Duodenal mucosa (tissue), 2 donors: ENCODE results near the gene IGFBP4.

Experiments
- H3K27ac ChIP-seq: one replicate; pipeline ENCODE4 v1.7.0; 2013; ENCODE audit warnings: low read depth, low read length
- H3K27me3 ChIP-seq, 2 donors: one replicate each; pipeline ENCODE4 v1.7.0; 2013; ENCODE audit warnings: low read length in 2 of 2, control low read depth in 1 of 2; ENCODE audit not compliant: insufficient read depth in 2 of 2, control insufficient read depth in 1 of 2
- H3K36me3 ChIP-seq, 2 donors: one replicate each; pipeline ENCODE4 v1.7.0; 2013; ENCODE audit warnings: low read length in 2 of 2, control low read depth in 1 of 2; ENCODE audit not compliant: insufficient read depth in 2 of 2, control insufficient read depth in 1 of 2
- H3K4me1 ChIP-seq, 2 donors: one replicate each; pipeline ENCODE4 v1.7.0; 2013; ENCODE audit warnings: low read length in 2 of 2, control low read depth in 1 of 2; ENCODE audit not compliant: insufficient read depth in 2 of 2, control insufficient read depth in 1 of 2
- H3K4me3 ChIP-seq, 2 donors: one replicate each; pipeline ENCODE4 v1.7.0; 2013; ENCODE audit warnings: low read length in 2 of 2, low read depth in 1 of 2
- H3K9ac ChIP-seq, 2 donors: one replicate each; pipeline ENCODE4 v1.7.0; 2013; ENCODE audit warnings: low read length in 2 of 2, low read depth in 1 of 2
- H3K9me3 ChIP-seq, 2 donors: one replicate each; pipeline ENCODE4 v1.7.0; 2013; ENCODE audit warnings: low read length in 2 of 2, control low read depth in 1 of 2; ENCODE audit not compliant: control insufficient read depth in 1 of 2

The IGFBP4 gene

DNA sequence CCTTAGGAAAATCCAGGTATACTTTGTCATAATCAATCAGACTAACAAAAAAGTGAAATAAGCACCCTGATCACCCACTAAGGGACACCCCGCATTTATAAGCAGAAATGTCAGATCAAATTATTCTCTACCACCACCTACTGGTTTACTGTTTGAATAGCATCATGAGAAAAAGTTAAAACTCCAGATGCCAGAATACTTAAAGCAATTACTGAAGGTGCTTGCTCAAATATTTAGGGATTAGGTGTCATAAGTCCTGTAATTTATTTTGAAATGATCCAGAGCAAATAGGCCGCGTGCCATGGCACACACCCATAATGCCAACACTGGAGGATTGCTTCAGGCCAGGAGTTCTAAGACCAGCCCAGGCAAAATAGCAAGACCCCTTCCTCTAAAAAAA, 27.9 kb upstream of the IGFBP4 start:
- Histone ChIP-seq H3K36me3 (peaks cover 0 to 5% of the 10 kb centered on the region in 2 donors), H3K9me3 (no peaks in the 10 kb centered on the region), H3K4me3 (no peak overlapping the region), H3K27me3 (no peaks in the 10 kb centered on the region), H3K9ac (no peak overlapping the region), H3K4me1 (peaks cover 6 to 18% of the 10 kb centered on the region in 2 donors), H3K27ac (no peak overlapping the region)

DNA sequence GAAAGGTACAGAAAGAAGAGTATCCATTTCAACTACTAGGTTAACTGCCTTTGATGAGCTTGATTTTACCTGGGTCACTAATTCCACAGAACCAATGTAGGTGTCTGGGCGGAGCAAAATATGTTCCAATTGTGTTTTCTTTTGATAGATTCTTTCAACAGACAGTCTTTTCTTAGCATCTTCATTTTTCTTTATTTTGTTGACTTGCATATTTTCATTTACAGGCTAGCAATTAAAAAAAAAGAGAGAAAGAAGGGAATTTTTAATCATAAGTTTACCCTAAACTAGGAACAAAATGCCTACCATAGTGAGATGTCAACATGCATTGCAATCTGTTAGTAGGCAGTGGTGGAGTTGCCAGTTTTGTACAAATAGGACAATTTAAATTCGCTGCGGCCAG, 26.6 kb upstream of the IGFBP4 start:
- peak overlapping the region in 1 of 2 donors; percentile 6 for H3K9ac ChIP-seq
- H3K27me3 ChIP-seq, result no peaks in the 10 kb centered on the region
- H3K4me1 ChIP-seq, result peaks cover 6 to 18% of the 10 kb centered on the region in 2 donors
- H3K36me3 ChIP-seq, result peaks cover 0 to 5% of the 10 kb centered on the region in 2 donors
- H3K4me3 ChIP-seq, result peak overlapping the region; percentile 83 to 88
- H3K27ac ChIP-seq, result no peak overlapping the region
- no peaks in the 10 kb centered on the region for H3K9me3 ChIP-seq

GRCh38 chr17:40417258-40417608, 26.0 kb upstream of the IGFBP4 start:
- peak overlapping the region; percentile 83 to 88 for H3K4me3 ChIP-seq
- no peak overlapping the region for H3K27ac ChIP-seq
- H3K9ac ChIP-seq, result peak overlapping the region; percentile 45 to 64
- peaks cover 6 to 18% of the 10 kb centered on the region in 2 donors for H3K4me1 ChIP-seq
- no peaks in the 10 kb centered on the region for H3K9me3 ChIP-seq
- H3K27me3 ChIP-seq, result no peaks in the 10 kb centered on the region
- peaks cover 0 to under 1% of the 10 kb centered on the region in 2 donors for H3K36me3 ChIP-seq

- H3K36me3 ChIP-seq, result no peaks in the 10 kb centered on the region
- H3K4me1 ChIP-seq, result peaks cover 6 to 18% of the 10 kb centered on the region in 2 donors
- H3K9ac ChIP-seq, result peak within 1 kb of the TSS; percentile 58 to 64
- no peak within 1 kb of the TSS for H3K27ac ChIP-seq
- no peaks in the 10 kb centered on the region for H3K27me3 ChIP-seq
- H3K4me3 ChIP-seq, result peak within 1 kb of the TSS; percentile 83 to 88
- no peaks in the 10 kb centered on the region for H3K9me3 ChIP-seq
Measured at GRCh38 chr17:40417609-40418427, 25.4 kb upstream of the IGFBP4 start, which contains the start of gene TOP2A. Gene TOP2A (minus strand): TSS chr17:40417896. CDS start chr17:40417791, 105 bp downstream.

DNA sequence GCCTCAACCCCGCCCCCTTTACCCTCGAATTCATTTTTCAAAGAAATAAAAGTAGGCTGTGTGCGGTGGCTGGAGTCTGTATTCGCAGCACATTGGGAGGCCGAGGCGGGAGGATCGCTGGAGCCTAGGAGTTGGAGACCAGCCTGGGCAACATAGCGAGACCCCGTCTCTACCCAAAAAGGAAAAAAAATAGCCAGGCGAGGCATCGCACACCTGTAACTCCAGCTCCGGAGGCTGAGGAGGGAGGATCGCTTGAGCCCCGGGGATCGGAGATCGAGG, 24.9 kb upstream of the IGFBP4 start:
- H3K27ac ChIP-seq, result no peak overlapping the region
- peak overlapping the region; percentile 57 to 58 for H3K9ac ChIP-seq
- peaks cover 6 to 18% of the 10 kb centered on the region in 2 donors for H3K4me1 ChIP-seq
- no peaks in the 10 kb centered on the region for H3K9me3 ChIP-seq
- H3K36me3 ChIP-seq, result no peaks in the 10 kb centered on the region
- H3K4me3 ChIP-seq, result peak overlapping the region; percentile 76 to 83
- no peaks in the 10 kb centered on the region for H3K27me3 ChIP-seq

- no peak overlapping the region for H3K27ac ChIP-seq
- H3K4me3 ChIP-seq, result no peak overlapping the region
- no peaks in the 10 kb centered on the region for H3K9me3 ChIP-seq
- H3K27me3 ChIP-seq, result no peaks in the 10 kb centered on the region
- no peaks in the 10 kb centered on the region for H3K36me3 ChIP-seq
- H3K9ac ChIP-seq, result no peak overlapping the region
- peaks cover 6 to 18% of the 10 kb centered on the region in 2 donors for H3K4me1 ChIP-seq
Measured at GRCh38 chr17:40419559-40420331, 23.5 kb upstream of the IGFBP4 start.

- Histone ChIP-seq H3K4me3 (no peak overlapping the region), H3K27ac (no peak overlapping the region), H3K4me1 (peaks cover 0 to 7% of the 10 kb centered on the region in 2 donors), H3K9me3 (no peaks in the 10 kb centered on the region), H3K9ac (no peak overlapping the region), H3K36me3 (no peaks in the 10 kb centered on the region), H3K27me3 (no peaks in the 10 kb centered on the region)
Measured at GRCh38 chr17:40422990-40423633, 20.1 kb upstream of the IGFBP4 start.

DNA sequence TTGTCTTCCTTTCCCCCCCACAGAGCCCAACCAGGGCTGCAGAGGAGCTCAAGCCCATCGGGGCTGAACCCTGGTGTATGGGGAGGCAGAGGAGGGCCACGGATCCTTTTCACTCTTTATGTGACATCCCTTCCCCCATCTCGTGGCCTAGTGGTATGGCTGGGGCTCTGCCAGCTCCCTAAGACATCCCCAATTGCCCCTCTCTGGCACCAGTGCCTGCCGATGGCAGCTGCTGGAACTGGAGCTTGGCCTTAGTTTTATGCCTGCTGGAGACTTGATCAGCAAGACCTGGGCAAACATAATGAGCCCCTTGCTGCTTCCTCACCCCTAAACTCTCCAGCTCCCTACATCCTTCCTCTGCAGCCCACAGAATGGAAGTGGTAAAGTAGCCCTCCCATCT, 17.5 kb upstream of the IGFBP4 start:
- Histone ChIP-seq H3K9me3 (no peaks in the 10 kb centered on the region), H3K4me1 (no peaks in the 10 kb centered on the region), H3K9ac (no peak overlapping the region), H3K4me3 (no peak overlapping the region), H3K27me3 (no peaks in the 10 kb centered on the region), H3K27ac (no peak overlapping the region), H3K36me3 (no peaks in the 10 kb centered on the region)

- Histone ChIP-seq H3K9ac (no peak overlapping the region), H3K27ac (no peak overlapping the region), H3K9me3 (no peaks in the 10 kb centered on the region), H3K36me3 (no peaks in the 10 kb centered on the region), H3K4me3 (no peak overlapping the region), H3K4me1 (no peaks in the 10 kb centered on the region), H3K27me3 (no peaks in the 10 kb centered on the region)
Measured at GRCh38 chr17:40427002-40427491, 16.2 kb upstream of the IGFBP4 start.
